Activated CD8-positive, alpha-beta T cell treated with anti-CD3 and anti-CD28 coated beads, Interleukin-2, amount 10 ng/mL, durations not matched to agents 7 days and 5 days (primary cell): ENCODE data around the gene MBD1. TPM values are rescaled to one million over a fixed set of nuclear protein-coding genes. Genes with fewer than 3 reads are reported as not detected.
A peak's percentile ranks its signal among the peaks of the same experiment; 100 is the strongest.
"Not testable (repeated sequence)": the region's sequence is repeated elsewhere in the genome, so short reads cannot be mapped to it uniquely, and the experiment has no call there.

Source experiments
- ATAC-seq: fragments of 150-1000 bp; cut with Tn5 transposase; one replicate; pipeline ENCODE4 v1.10.0; 2021; ENCODE audit warnings: moderate library complexity
- CTCF ChIA-PET: fragments of 350-600 bp; sonication (Branson Sonifier 250); formaldehyde crosslinking; loops from one replicate; lab custom pipeline; 2021; ENCODE audit warnings: antibody characterized with exemption; lab: Charles Lee
- POLR2A ChIA-PET: fragments of 350-600 bp; sonication (Branson Sonifier 250); formaldehyde crosslinking; loops from one replicate; lab custom pipeline; 2021; ENCODE audit warnings: antibody characterized with exemption; lab: Charles Lee
- DNase-seq: peaks from one replicate; pipeline ENCODE4 v3.0.0-alpha.2; 2020
- H3K27ac Mint-ChIP-seq: one replicate; pipeline ENCODE4 v1.8.0; 2021; ENCODE audit warnings: mild to moderate bottlenecking, mixed read lengths
- H3K27me3 Mint-ChIP-seq: one replicate; pipeline ENCODE4 v1.8.0; 2021; ENCODE audit warnings: low read depth, mixed read lengths
- H3K36me3 Mint-ChIP-seq: one replicate; pipeline ENCODE4 v1.8.0; 2021; ENCODE audit warnings: low read depth, mixed read lengths
- H3K4me1 Mint-ChIP-seq: one replicate; pipeline ENCODE4 v1.8.0; 2021; ENCODE audit warnings: low read depth, mixed read lengths
- H3K4me3 Mint-ChIP-seq: one replicate; pipeline ENCODE4 v1.8.0; 2021; ENCODE audit warnings: mild to moderate bottlenecking, mixed read lengths
- H3K9me3 Mint-ChIP-seq: one replicate; pipeline ENCODE4 v1.8.0; 2022; ENCODE audit warnings: mixed read lengths; ENCODE audit not compliant: insufficient read depth
- total RNA-seq, 2 experiments: library from RNA; stranded (reverse); gene quantifications; one replicate each; pipeline ENCODE4 v1.2.3, GENCODE V29; 2021

MBD1 gene
- total RNA-seq, 2 experiments from 2014 or later, result 97.3 to 101 TPM

- peak; percentile 79 for ATAC-seq
These were observed 13.1 kb downstream of the MBD1 start for GRCh38 chr18:50268022-50268747.

GRCh38 chr18:50266248-50266704 lies 15.0 kb downstream of the MBD1 start, which contains the start of gene CFAP53:
Gene CFAP53, minus strand, starts transcription at chr18:50266495. Its CDS starts 91 bp downstream, at chr18:50266404.
- ChIA-PET POLR2A (interaction anchor here (1.0 to 2.3 kb wide), 3 partner anchors 16 to 91 kb away, joined by 3 to 11 read pairs (median 4); partner anchors contain the start of gene MBD1), CTCF (interaction anchor here (0.8 to 4.7 kb wide), 5 partner anchors 15 to 163 kb away, joined by 3 to 50 read pairs (median 6); partner anchors contain the start of gene MBD1)
- H3K27ac Mint-ChIP-seq, result peak within 1 kb of the TSS; percentile 76
- peak; percentile 86 for ATAC-seq
- DNase-seq, result peak; percentile 94
- H3K4me1 Mint-ChIP-seq, result peaks cover 34% of the 10 kb centered on the region
- no peaks in the 10 kb centered on the region for H3K9me3 Mint-ChIP-seq
- peaks cover 28% of the 10 kb centered on the region for H3K36me3 Mint-ChIP-seq
- peak within 1 kb of the TSS; percentile 76 for H3K4me3 Mint-ChIP-seq
- no peaks in the 10 kb centered on the region for H3K27me3 Mint-ChIP-seq

More at GRCh38 chr18:50268022-50268747, 13.1 kb downstream of the MBD1 start:
- Mint-ChIP-seq H3K27me3 (no peaks in the 10 kb centered on the region), H3K27ac (no peak overlapping the region), H3K4me1 (peaks cover 34% of the 10 kb centered on the region), H3K36me3 (peaks cover 44% of the 10 kb centered on the region), H3K4me3 (peak overlapping the region; percentile 64), H3K9me3 (no peaks in the 10 kb centered on the region)
- peak; percentile 83 for DNase-seq
- ChIA-PET POLR2A (interaction anchor here (2.0 kb wide), 1 partner anchor 13 kb away, joined by 5 read pairs; the partner anchor contains the start of gene MBD1), CTCF (interaction anchor here (0.6 to 4.8 kb wide), 21 partner anchors 10 to 808 kb away, joined by 3 to 60 read pairs (median 4); partner anchors contain the start of genes DYM, MBD1 and SKA1)

- H3K4me1 Mint-ChIP-seq, result peaks cover 23% of the 10 kb centered on the region
- H3K4me3 Mint-ChIP-seq, result no peak overlapping the region
- ChIA-PET POLR2A (no interaction called here), CTCF (interaction anchor here (2.0 kb wide), 1 partner anchor 94 kb away, joined by 8 read pairs; no protein-coding TSS in a partner anchor)
- H3K36me3 Mint-ChIP-seq, result peaks cover 4% of the 10 kb centered on the region
- ATAC-seq (no peak), DNase-seq (no peak)
- H3K27me3 Mint-ChIP-seq, result peaks cover 2% of the 10 kb centered on the region
- no peak overlapping the region for H3K27ac Mint-ChIP-seq
- no peaks in the 10 kb centered on the region for H3K9me3 Mint-ChIP-seq
These were observed 18.3 kb downstream of the MBD1 start for GRCh38 chr18:50262977-50263376.

GRCh38 chr18:50250935-50251334 lies 30.4 kb downstream of the MBD1 start:
- H3K36me3 Mint-ChIP-seq, result no peaks in the 10 kb centered on the region
- H3K27ac Mint-ChIP-seq, result no peak overlapping the region
- H3K9me3 Mint-ChIP-seq, result no peaks in the 10 kb centered on the region
- ChIA-PET CTCF (interaction anchor here (0.8 kb wide), 1 partner anchor 105 kb away, joined by 3 read pairs; no protein-coding TSS in a partner anchor), POLR2A (no interaction called here)
- ATAC-seq (no peak), DNase-seq (no peak)
- no peaks in the 10 kb centered on the region for H3K27me3 Mint-ChIP-seq
- no peak overlapping the region for H3K4me3 Mint-ChIP-seq
- peaks cover 3% of the 10 kb centered on the region for H3K4me1 Mint-ChIP-seq

GRCh38 chr18:50249576-50249975 lies 31.7 kb downstream of the MBD1 start:
- CTCF ChIA-PET, result no interaction called here
- DNase-seq (no peak), ATAC-seq (no peak)
- H3K36me3 Mint-ChIP-seq, result no peaks in the 10 kb centered on the region
- H3K27me3 Mint-ChIP-seq, result no peaks in the 10 kb centered on the region
- H3K9me3 Mint-ChIP-seq, result no peaks in the 10 kb centered on the region
- H3K4me3 Mint-ChIP-seq, result no peak overlapping the region
- no peak overlapping the region for H3K27ac Mint-ChIP-seq
- H3K4me1 Mint-ChIP-seq, result peaks cover 3% of the 10 kb centered on the region
- POLR2A ChIA-PET, result no interaction called here

- Mint-ChIP-seq H3K9me3 (no peaks in the 10 kb centered on the region), H3K27me3 (no peaks in the 10 kb centered on the region), H3K27ac (no peak overlapping the region), H3K4me1 (peaks cover 3% of the 10 kb centered on the region), H3K4me3 (no peak overlapping the region), H3K36me3 (no peaks in the 10 kb centered on the region)
- DNase-seq (no peak), ATAC-seq (no peak)
- ChIA-PET CTCF (no interaction called here), POLR2A (no interaction called here)
These were observed 33.8 kb downstream of the MBD1 start for GRCh38 chr18:50247561-50247960.

GRCh38 chr18:50241768-50242167 lies 39.6 kb downstream of the MBD1 start:
- H3K4me3 Mint-ChIP-seq, H3K27me3 Mint-ChIP-seq, ATAC-seq, H3K36me3 Mint-ChIP-seq, POLR2A ChIA-PET, DNase-seq, H3K9me3 Mint-ChIP-seq, H3K27ac Mint-ChIP-seq, H3K4me1 Mint-ChIP-seq: not testable (repeated sequence)
- CTCF ChIA-PET, result interaction anchor here (1.4 kb wide), 1 partner anchor 26 kb away, joined by 4 read pairs; no protein-coding TSS in a partner anchor

GRCh38 chr18:50240080-50240563 lies 41.2 kb downstream of the MBD1 start:
- DNase-seq, result no peak
- Mint-ChIP-seq H3K4me3 (no peak overlapping the region), H3K9me3 (no peaks in the 10 kb centered on the region), H3K4me1 (no peaks in the 10 kb centered on the region), H3K36me3 (no peaks in the 10 kb centered on the region), H3K27ac (no peak overlapping the region), H3K27me3 (peaks cover 5% of the 10 kb centered on the region)
- ATAC-seq, result no peak
- ChIA-PET CTCF (no interaction called here), POLR2A (no interaction called here)

GRCh38 chr18:50232419-50232818 lies 48.9 kb downstream of the MBD1 start:
- DNase-seq (no peak), ATAC-seq (no peak)
- Mint-ChIP-seq H3K36me3 (no peaks in the 10 kb centered on the region), H3K27me3 (peaks cover 15% of the 10 kb centered on the region), H3K4me3 (no peak overlapping the region), H3K9me3 (no peaks in the 10 kb centered on the region), H3K4me1 (no peaks in the 10 kb centered on the region), H3K27ac (no peak overlapping the region)
- ChIA-PET CTCF (interaction anchor here (2.9 kb wide), 1 partner anchor 14 kb away, joined by 11 read pairs; no protein-coding TSS in a partner anchor), POLR2A (no interaction called here)

GRCh38 chr18:50231621-50232020 lies 49.7 kb downstream of the MBD1 start:
- POLR2A ChIA-PET, result no interaction called here
- Mint-ChIP-seq H3K36me3 (no peaks in the 10 kb centered on the region), H3K27me3 (peaks cover 15% of the 10 kb centered on the region), H3K4me3 (no peak overlapping the region), H3K4me1 (no peaks in the 10 kb centered on the region), H3K27ac (no peak overlapping the region), H3K9me3 (no peaks in the 10 kb centered on the region)
- CTCF ChIA-PET, result interaction anchor here (2.2 to 2.9 kb wide), 2 partner anchors 13 to 125 kb away, joined by 11 read pairs; no protein-coding TSS in a partner anchor
- DNase-seq (no peak), ATAC-seq (no peak)

GRCh38 chr18:50220249-50220648 lies 61.1 kb downstream of the MBD1 start:
- ATAC-seq, POLR2A ChIA-PET, H3K9me3 Mint-ChIP-seq, H3K27ac Mint-ChIP-seq, H3K4me3 Mint-ChIP-seq, H3K4me1 Mint-ChIP-seq, DNase-seq, H3K36me3 Mint-ChIP-seq: not testable (repeated sequence)
- peaks cover 14% of the 10 kb centered on the region for H3K27me3 Mint-ChIP-seq
- CTCF ChIA-PET, result interaction anchor here (1.4 to 2.2 kb wide), 2 partner anchors 137 to 139 kb away, joined by 5 to 7 read pairs; no protein-coding TSS in a partner anchor
